ENCODE measurements around the gene AEBP1. TPM values are rescaled to one million over a fixed set of nuclear protein-coding genes. Genes with fewer than 3 reads are reported as not detected.
A peak's percentile ranks its signal among the peaks of the same experiment; 100 is the strongest.

The AEBP1 gene
- total RNA-seq, 1 donor from 2014 or later = 3.4 TPM

DNA sequence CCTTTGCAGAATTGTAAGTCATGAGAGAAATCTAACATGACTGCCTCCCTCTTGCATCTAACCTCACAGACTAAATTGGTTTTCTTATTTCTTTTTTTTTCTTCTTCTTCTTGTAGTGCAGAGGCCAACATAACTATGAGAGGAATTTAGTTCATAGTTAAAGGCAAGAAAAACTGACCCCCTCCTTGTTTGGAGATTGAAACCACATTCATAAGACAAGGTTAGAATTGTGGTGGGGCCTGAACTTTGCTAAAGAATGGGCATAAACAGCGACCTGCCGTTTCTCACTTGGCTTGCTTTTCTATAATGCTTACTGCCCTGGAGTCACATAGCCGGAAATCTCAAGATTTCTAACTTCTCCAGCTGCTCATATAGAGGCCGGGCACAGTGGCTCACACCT is 19.4 kb upstream of the AEBP1 start:
- DNase-seq = no peak

DNA sequence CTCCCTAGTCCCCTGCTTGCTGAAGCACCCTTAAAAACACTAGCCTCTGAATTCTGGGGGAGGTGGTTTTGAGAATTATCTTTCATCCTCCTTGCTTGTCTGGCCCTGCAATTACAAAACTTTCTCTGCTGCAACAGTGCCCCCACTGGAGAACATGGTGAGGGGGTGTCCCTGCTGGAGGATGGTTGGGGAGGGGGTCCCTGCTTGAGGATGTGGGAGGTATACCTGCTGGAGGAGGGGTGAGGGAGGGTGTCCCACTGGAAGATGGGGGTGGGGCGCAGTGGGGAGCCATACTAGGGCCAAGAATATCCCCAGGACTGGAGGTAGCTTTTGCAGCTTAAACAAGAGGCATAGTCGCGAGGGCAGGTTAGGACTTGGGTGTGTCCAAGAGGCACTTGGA is 18.6 kb upstream of the AEBP1 start:
- no peak for DNase-seq

GRCh38 chr7:44086627-44087026 is 17.5 kb upstream of the AEBP1 start:
- no peak for DNase-seq

GRCh38 chr7:44087911-44088838 is 16.0 kb upstream of the AEBP1 start:
- no peak for DNase-seq

DNA sequence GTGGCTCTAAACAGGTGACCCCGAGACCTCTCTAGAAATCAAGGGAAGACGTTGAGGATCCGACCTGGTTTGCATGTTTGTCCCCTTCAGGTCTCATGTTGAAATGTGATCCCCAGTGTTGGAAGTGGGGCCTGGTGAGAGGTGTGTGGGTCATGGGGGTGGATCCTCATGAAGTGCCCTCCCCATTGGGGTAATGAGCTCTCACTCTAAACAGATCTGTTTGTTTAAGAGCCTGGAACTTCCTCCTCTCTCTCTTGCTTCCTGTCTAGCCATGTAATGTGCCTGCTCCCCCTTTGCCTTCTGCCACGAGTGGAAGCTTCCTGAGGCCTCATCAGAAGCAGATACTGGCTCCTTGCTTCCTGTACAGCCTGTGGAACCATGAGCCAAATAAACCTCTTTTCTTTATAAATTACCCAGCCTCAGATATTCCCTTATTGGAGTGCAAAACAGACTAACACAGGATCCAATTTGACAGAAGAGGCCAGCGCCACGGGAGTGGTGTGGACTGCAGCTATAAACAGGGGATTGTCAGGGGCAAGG is 11.0 kb upstream of the AEBP1 start:
- DNase-seq = no peak

DNA sequence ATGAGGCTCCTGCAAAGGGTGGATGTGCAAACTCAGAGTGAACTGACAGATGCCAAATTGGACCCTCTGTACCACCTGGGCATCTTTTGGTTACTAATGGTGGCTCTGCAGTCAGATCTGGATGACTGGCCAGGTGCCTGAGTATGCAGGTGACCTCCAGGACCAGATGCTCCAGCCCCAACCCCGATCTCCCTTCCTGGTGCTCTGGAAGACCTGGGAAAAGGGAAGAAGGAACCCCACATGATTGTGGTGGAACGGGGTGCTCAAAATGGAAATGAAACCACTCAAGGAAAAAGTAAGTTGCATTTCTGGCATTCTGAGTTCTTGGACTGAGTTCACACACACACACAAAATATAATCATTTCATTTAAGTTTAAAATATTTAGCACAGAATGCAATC is 9.8 kb upstream of the AEBP1 start:
- DNase-seq = no peak

DNA sequence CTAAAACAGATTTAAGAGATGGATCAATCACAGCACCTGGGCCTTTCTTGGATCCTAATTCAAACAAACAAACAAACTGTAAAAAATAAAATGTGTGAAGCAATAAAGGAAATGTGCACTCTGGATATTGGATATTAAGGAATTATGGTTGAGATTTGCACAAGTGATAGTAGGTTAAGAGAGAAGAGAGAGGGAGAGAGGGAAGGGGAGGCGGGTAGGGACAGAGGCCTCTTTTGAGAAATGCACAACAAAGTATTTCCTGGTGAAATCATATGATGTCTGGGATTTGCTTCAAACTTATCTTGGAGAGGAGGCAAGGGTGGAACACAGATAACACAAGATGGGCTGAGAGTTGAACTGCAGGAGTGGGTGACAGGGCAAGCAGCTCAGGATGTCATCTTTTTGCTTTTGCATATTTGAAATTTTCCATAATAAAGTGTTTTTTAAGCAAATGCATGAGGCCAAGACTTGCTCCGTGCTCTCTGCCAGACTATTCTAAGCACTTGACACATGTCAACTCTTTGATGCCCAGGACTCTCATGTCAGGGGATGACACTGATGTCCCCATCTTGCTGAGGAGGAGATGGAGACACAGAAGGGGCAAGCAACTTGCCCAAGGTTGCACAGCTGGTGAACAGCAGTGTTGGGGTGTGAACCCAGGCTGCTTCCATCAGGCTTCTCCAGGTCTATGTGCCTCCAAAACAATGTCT is 9.1 kb upstream of the AEBP1 start:
- DNase-seq = no peak

DNA sequence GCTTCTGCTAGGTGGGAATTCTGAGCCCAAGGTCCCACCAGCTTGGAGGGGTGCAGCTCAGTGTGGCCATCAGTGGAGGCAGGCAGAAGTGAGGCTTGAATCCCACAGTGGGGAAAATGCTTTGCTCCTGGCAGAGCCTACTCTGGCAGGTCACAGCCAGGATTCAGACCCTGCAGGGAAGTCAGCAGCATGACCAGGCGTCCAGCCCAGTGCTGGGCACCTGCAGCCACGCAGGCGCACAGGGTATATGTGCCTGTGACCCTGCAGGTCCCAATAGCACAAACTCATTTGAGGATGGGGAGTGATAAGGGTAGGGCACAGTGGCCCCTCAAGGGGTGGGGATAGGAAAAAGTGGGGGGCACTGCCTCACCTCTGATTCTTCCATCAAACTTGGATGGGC is 8.4 kb upstream of the AEBP1 start:
- DNase-seq = no peak

DNA sequence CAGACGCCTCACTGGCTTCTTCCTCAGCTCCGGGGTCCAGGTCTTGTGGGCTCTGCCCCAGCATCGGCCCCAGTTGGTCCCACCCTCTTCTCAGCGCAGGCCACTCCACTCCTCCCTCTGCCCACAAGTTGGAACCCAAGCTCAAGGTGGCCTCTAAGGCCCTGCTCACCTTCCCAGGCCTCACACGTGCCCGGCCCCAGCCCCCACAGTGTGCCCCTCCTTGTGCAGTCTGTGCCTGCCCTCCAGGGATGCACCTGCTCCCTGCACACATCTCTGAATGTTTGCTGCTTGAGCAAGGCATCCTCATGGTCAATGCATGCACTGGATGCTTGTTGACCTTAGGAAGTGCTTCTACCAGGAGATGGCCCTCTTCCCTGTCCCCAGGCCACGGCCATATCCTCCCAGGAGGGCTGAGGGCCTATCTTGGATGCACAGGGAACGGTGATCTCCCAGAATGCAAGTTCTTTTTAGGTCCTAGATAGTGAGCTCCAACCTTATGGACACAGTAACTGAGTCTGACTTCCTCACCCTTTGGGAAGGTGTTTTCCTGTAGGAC is 7.7 kb upstream of the AEBP1 start:
- DNase-seq = no peak

DNA sequence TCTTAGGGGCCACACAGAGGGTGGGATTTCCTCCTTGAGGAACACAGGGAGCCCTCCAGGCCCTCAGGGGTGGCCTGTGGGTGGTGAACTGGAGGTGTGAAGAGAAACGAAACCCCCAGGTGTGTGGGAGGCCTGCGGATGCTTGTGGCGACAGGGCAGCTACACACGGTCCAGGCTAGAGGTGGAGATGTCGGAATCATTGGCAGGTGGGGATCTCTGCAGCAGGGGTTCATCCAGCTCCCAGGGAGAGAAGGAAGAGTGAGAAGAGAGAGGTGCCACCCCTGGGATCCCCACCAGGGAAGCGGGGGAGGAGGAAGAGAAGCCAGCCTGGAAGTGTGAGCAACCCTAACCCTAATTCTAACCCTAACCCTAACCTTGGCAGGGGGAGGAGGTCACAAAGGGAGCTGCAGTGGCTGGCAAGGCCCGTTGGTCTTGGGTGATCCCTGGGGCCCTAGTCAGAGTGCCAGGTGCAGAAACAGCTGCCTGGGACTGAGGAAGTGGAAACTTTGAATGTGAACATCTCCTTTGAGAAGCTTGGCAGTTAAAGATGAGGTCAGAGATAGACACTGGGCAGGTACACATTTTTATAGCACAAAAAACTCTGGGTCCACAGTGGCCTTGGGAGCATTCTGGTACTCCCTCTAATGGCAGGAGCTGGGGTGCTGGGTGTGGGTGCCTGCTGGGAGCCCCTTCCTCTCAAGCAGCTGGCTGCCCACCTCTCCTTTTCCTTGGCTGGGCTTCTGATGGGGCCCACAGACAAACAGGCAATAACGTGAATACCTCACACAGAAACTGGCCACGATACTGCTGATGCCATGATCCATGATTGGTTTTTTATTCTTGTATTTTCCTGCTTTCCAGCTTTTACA is 6.8 kb upstream of the AEBP1 start:
- DNase-seq = no peak

- DNase-seq = no peak
Measured at GRCh38 chr7:44098092-44099068, 5.8 kb upstream of the AEBP1 start.

DNA sequence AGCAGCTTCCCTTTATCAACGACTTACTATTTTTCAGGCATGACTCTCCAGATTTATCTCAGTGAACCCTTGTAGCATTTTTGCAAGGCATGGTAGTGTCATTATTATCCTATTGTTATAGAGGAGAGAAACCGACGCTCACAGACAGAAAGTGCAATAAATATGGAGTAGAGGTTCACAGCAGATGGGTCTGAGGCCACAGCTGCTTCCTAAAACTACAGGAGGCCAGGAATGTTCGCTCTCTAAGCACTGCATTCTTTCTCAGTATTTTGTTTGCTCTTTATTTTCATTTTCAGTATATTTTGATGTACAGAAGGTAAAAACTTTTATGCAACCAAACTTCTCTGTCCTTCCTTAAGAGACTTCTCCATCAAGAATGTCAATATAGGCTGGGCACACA is 4.5 kb upstream of the AEBP1 start:
- no peak for DNase-seq

DNA sequence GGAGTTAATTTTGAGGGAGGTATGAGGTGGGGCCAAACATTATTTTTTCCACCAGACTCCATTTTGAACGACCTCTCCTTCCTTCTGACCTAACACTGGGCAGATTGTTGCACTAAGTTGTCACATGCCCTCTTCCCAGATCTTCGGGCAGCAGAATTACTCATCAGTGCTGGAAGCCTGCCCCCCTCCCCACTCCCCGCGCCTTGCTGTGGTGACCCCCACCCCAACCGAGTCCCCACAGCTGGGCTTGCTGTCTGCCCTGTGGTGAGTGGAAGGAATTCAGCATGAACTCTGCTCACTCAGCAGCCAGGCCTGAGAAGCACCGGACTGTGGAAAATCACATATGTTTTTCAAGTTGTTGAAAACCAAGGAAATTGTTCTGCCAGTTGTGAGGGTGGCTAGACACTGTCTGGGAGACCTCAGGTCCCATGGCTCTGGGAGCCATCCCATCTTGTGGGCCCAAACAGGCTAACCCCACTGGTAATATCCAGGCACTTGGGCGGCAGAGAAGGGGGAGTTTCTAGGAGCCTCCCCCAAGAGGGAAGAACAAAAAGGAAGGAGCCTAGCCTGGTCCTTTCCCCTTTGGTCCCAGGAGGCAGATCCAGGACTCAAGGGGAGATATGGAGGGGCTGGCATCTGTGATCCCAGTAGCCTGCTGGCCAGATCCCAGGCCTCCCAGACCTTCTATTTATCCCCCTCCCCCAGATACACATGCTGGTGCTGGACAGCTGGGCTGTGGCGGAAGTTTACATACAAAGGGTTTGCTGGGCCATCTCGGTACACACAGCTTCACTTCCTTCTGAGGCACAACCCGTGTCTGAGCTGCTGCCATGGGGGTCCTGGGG is 3.5 kb upstream of the AEBP1 start:
- peak; percentile 22 for DNase-seq

GRCh38 chr7:44101303-44101965 is 2.7 kb upstream of the AEBP1 start:
- no peak for DNase-seq

GRCh38 chr7:44101966-44102845 is 1.9 kb upstream of the AEBP1 start:
- no peak for DNase-seq

DNA sequence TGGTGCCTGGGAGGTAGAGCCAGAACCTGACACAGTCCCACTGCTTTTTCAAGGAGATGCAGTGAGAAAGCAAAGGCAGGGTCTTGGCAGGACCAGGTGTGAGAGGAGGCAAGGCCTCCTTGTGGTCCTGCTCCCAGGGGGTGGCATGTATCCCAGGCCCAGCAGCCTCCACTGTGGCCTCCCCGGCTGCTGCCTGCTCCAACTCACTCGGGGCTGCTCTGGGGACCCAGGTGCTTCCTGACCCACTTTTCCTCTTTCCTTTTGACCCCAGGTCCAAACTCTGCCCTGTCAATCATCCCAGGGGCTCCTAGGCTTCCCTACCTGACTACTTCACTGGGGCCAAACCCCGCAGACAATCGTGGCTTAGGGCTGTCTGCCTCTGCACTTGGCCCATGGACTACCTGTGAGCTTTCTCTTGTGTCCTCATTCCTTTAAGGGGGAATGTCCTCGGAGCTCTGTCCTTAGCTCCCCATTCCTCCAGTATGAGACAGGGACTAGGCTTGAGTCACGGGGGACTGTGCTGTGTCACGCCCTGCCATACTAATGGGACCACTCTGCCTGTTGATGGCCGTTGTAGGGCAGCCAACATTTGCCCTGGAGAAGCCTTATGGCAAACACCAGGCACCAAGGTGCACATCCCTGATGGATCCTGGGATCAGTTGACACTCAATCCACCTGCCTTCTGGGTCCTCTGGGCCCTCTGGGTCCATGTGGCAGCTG is 1.1 kb upstream of the AEBP1 start:
- DNase-seq = no peak

DNA sequence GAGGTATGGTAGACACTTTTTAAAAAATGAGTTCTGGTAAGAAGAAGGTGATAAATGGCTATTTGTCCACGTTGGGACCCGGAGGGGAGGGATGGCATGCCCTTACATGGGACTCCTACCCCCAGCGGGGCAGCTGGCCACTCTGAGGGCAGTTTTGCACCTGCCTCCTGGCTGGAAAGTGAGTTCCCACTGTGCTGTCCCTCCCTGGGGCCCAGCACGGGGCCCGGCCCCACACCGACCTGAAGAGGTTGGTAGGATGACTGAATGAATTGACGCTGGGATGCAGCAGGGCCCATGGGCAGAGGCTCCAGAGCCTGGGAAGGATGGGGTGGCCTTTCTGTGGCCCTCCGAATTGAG is 601 bp upstream of the AEBP1 start:
- DNase-seq = no peak

All from occipital lobe (tissue), 2 donors.